Measurements from ENCODE around the gene CLCNKB. TPM values are rescaled to one million over a fixed set of nuclear protein-coding genes. Genes with fewer than 3 reads are reported as not detected.
"Not testable (repeated sequence)": the region's sequence is repeated elsewhere in the genome, so short reads cannot be mapped to it uniquely, and the experiment has no call there.

Gene CLCNKB
- total RNA-seq, 1 donor from 2014 or later: not detected

- Mint-ChIP-seq H3K27ac (no peak overlapping the region), H3K27me3 (ENCODE audit: insufficient read depth) (peaks cover 7% of the 10 kb centered on the region), H3K36me3 (ENCODE audit: low read depth) (no peaks in the 10 kb centered on the region), H3K9me3 (no peaks in the 10 kb centered on the region), H3K4me1 (ENCODE audit: low read depth) (peaks cover 14% of the 10 kb centered on the region), H3K4me3 (no peak overlapping the region)
- intact Hi-C loops (cut with micrococcal nuclease): no loop called here
- no peak for DNase-seq (ENCODE audit: low spot score)
These were observed 25.3 kb upstream of the CLCNKB start for GRCh38 chr1:16018308-16018707.

GRCh38 chr1:16018749-16019643, 24.6 kb upstream of the CLCNKB start:
- H3K36me3 Mint-ChIP-seq (ENCODE audit: low read depth): no peaks in the 10 kb centered on the region
- H3K9me3 Mint-ChIP-seq: no peaks in the 10 kb centered on the region
- peaks cover 7% of the 10 kb centered on the region for H3K27me3 Mint-ChIP-seq (ENCODE audit: insufficient read depth)
- no peak for DNase-seq (ENCODE audit: low spot score)
- no peak overlapping the region for H3K4me3 Mint-ChIP-seq
- H3K27ac Mint-ChIP-seq: no peak overlapping the region
- intact Hi-C loops (cut with micrococcal nuclease): no loop called here
- H3K4me1 Mint-ChIP-seq (ENCODE audit: low read depth): peaks cover 8% of the 10 kb centered on the region

GRCh38 chr1:16019644-16020277, 23.8 kb upstream of the CLCNKB start:
- Mint-ChIP-seq H3K27ac (no peak overlapping the region), H3K27me3 (ENCODE audit: insufficient read depth) (peaks cover 7% of the 10 kb centered on the region), H3K4me1 (ENCODE audit: low read depth) (no peaks in the 10 kb centered on the region), H3K4me3 (no peak overlapping the region), H3K36me3 (ENCODE audit: low read depth) (no peaks in the 10 kb centered on the region), H3K9me3 (no peaks in the 10 kb centered on the region)
- DNase-seq (ENCODE audit: low spot score): no peak
- intact Hi-C loops (cut with micrococcal nuclease): no loop called here

- no peak for DNase-seq (ENCODE audit: low spot score)
- Mint-ChIP-seq H3K4me1 (ENCODE audit: low read depth) (no peaks in the 10 kb centered on the region), H3K9me3 (no peaks in the 10 kb centered on the region), H3K27me3 (ENCODE audit: insufficient read depth) (peaks cover 7% of the 10 kb centered on the region), H3K27ac (no peak overlapping the region), H3K4me3 (no peak overlapping the region), H3K36me3 (ENCODE audit: low read depth) (no peaks in the 10 kb centered on the region)
- intact Hi-C loops (cut with micrococcal nuclease): no loop called here
These were observed 23.3 kb upstream of the CLCNKB start for GRCh38 chr1:16020325-16020724.

GRCh38 chr1:16020878-16021277, 22.7 kb upstream of the CLCNKB start:
- intact Hi-C loops (cut with micrococcal nuclease); H3K4me1 Mint-ChIP-seq (ENCODE audit: low read depth); H3K27ac Mint-ChIP-seq; H3K9me3 Mint-ChIP-seq; H3K27me3 Mint-ChIP-seq (ENCODE audit: insufficient read depth); DNase-seq (ENCODE audit: low spot score); H3K4me3 Mint-ChIP-seq; H3K36me3 Mint-ChIP-seq (ENCODE audit: low read depth): not testable (repeated sequence)

GRCh38 chr1:16021681-16022080, 21.9 kb upstream of the CLCNKB start, which contains the start of gene CLCNKA:
CLCNKA (plus strand) TSS chr1:16022036; CDS start chr1:16022620, 584 bp downstream.
- H3K27ac Mint-ChIP-seq: no peak within 1 kb of the TSS
- peaks cover 9% of the 10 kb centered on the region for H3K27me3 Mint-ChIP-seq (ENCODE audit: insufficient read depth)
- no peak for DNase-seq (ENCODE audit: low spot score)
- H3K4me3 Mint-ChIP-seq: no peak within 1 kb of the TSS
- no peaks in the 10 kb centered on the region for H3K9me3 Mint-ChIP-seq
- H3K36me3 Mint-ChIP-seq (ENCODE audit: low read depth): no peaks in the 10 kb centered on the region
- intact Hi-C loops (cut with micrococcal nuclease): no loop called here
- no peaks in the 10 kb centered on the region for H3K4me1 Mint-ChIP-seq (ENCODE audit: low read depth)

GRCh38 chr1:16022393-16022792, 21.2 kb upstream of the CLCNKB start:
- intact Hi-C loops (cut with micrococcal nuclease): no loop called here
- peaks cover 9% of the 10 kb centered on the region for H3K27me3 Mint-ChIP-seq (ENCODE audit: insufficient read depth)
- no peak for DNase-seq (ENCODE audit: low spot score)
- no peaks in the 10 kb centered on the region for H3K36me3 Mint-ChIP-seq (ENCODE audit: low read depth)
- no peak overlapping the region for H3K27ac Mint-ChIP-seq
- H3K9me3 Mint-ChIP-seq: no peaks in the 10 kb centered on the region
- H3K4me3 Mint-ChIP-seq: no peak overlapping the region
- no peaks in the 10 kb centered on the region for H3K4me1 Mint-ChIP-seq (ENCODE audit: low read depth)

GRCh38 chr1:16023050-16023653, 20.4 kb upstream of the CLCNKB start:
- H3K27me3 Mint-ChIP-seq (ENCODE audit: insufficient read depth): peaks cover 14% of the 10 kb centered on the region
- H3K9me3 Mint-ChIP-seq: no peaks in the 10 kb centered on the region
- H3K4me1 Mint-ChIP-seq (ENCODE audit: low read depth): no peaks in the 10 kb centered on the region
- H3K36me3 Mint-ChIP-seq (ENCODE audit: low read depth): no peaks in the 10 kb centered on the region
- intact Hi-C loops (cut with micrococcal nuclease): no loop called here
- H3K27ac Mint-ChIP-seq: no peak overlapping the region
- no peak overlapping the region for H3K4me3 Mint-ChIP-seq
- DNase-seq (ENCODE audit: low spot score): no peak

GRCh38 chr1:16026302-16026701, 17.3 kb upstream of the CLCNKB start:
- intact Hi-C loops (cut with micrococcal nuclease); DNase-seq (ENCODE audit: low spot score); H3K36me3 Mint-ChIP-seq (ENCODE audit: low read depth); H3K4me1 Mint-ChIP-seq (ENCODE audit: low read depth); H3K4me3 Mint-ChIP-seq; H3K27ac Mint-ChIP-seq; H3K9me3 Mint-ChIP-seq: not testable (repeated sequence)
- H3K27me3 Mint-ChIP-seq (ENCODE audit: insufficient read depth): peaks cover 11% of the 10 kb centered on the region

- Mint-ChIP-seq H3K4me1 (ENCODE audit: low read depth) (no peaks in the 10 kb centered on the region), H3K36me3 (ENCODE audit: low read depth) (no peaks in the 10 kb centered on the region), H3K4me3 (no peak overlapping the region), H3K27ac (no peak overlapping the region), H3K27me3 (ENCODE audit: insufficient read depth) (peaks cover 11% of the 10 kb centered on the region), H3K9me3 (no peaks in the 10 kb centered on the region)
- no peak for DNase-seq (ENCODE audit: low spot score)
- intact Hi-C loops (cut with micrococcal nuclease): no loop called here
These were observed 16.7 kb upstream of the CLCNKB start for GRCh38 chr1:16026723-16027484.

GRCh38 chr1:16028237-16029002, 15.2 kb upstream of the CLCNKB start:
- no peak overlapping the region for H3K4me3 Mint-ChIP-seq
- no peak for DNase-seq (ENCODE audit: low spot score)

GRCh38 chr1:16029003-16029268, 14.6 kb upstream of the CLCNKB start:
- H3K36me3 Mint-ChIP-seq (ENCODE audit: low read depth); DNase-seq (ENCODE audit: low spot score); H3K4me1 Mint-ChIP-seq (ENCODE audit: low read depth); H3K4me3 Mint-ChIP-seq; H3K9me3 Mint-ChIP-seq; H3K27ac Mint-ChIP-seq; intact Hi-C loops (cut with micrococcal nuclease): not testable (repeated sequence)
- peaks cover 11% of the 10 kb centered on the region for H3K27me3 Mint-ChIP-seq (ENCODE audit: insufficient read depth)

More at GRCh38 chr1:16028237-16029002, 15.2 kb upstream of the CLCNKB start:
- no peaks in the 10 kb centered on the region for H3K4me1 Mint-ChIP-seq (ENCODE audit: low read depth)
- no peaks in the 10 kb centered on the region for H3K9me3 Mint-ChIP-seq
- intact Hi-C loops (cut with micrococcal nuclease): no loop called here
- H3K36me3 Mint-ChIP-seq (ENCODE audit: low read depth): no peaks in the 10 kb centered on the region
- peaks cover 11% of the 10 kb centered on the region for H3K27me3 Mint-ChIP-seq (ENCODE audit: insufficient read depth)
- no peak overlapping the region for H3K27ac Mint-ChIP-seq

Measured in activated T-helper 1 cell treated with anti-CD3 and anti-CD28 coated beads, Interleukin-12 subunit alpha, Interleukin-12 subunit beta, Interleukin-2, Interleukin-4 antibody, amounts not matched to agents 30 ng/mL and 10 ng/mL and 1 ng/mL, durations not matched to agents 14 hours and 24 hours and 36 hours (primary cell).